ENCODE data around the gene NTNG1.

NTNG1 gene

DNA sequence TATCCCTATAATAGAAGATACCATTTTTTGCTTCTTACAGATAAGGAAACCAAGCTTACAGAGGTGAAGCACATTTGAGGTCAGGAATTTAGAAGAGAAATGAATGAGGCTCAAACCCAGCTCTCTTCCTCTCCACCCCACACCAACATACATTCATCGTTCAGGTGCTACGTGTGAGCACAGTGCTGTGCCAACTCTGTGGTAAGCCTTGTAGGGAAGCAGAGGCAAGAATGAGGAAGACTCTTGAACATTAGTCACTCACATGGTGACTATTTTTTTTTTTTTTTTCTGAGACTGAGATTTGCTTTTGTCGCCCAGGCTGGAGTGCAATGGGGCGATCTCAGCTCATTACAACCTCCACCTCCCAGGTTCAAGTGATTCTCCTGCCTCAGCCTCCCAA lies 314.0 kb downstream of the NTNG1 start:
- DNase-seq (ENCODE audit: low read depth in 2 of 2), result no peak

DNA sequence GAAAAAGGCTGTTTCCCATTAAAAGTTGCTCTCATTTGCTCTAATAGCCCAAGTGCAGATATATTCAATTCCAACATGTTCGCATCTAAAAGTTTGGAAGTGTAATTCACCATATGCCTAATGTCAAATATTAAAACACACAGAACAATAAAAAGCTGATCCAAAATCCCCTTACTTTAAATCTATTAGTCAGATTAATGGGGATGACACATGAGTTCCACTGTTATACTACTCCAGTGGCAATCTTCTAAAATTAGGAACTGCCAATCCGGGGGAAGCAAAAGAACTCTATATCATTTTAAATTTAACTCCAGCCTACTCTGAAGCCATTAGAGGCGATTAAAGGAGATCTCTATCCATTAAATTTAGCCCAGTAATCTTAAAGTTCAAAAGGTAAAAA lies 317.1 kb downstream of the NTNG1 start:
- DNase-seq (ENCODE audit: low read depth in 2 of 2), result no peak

DNA sequence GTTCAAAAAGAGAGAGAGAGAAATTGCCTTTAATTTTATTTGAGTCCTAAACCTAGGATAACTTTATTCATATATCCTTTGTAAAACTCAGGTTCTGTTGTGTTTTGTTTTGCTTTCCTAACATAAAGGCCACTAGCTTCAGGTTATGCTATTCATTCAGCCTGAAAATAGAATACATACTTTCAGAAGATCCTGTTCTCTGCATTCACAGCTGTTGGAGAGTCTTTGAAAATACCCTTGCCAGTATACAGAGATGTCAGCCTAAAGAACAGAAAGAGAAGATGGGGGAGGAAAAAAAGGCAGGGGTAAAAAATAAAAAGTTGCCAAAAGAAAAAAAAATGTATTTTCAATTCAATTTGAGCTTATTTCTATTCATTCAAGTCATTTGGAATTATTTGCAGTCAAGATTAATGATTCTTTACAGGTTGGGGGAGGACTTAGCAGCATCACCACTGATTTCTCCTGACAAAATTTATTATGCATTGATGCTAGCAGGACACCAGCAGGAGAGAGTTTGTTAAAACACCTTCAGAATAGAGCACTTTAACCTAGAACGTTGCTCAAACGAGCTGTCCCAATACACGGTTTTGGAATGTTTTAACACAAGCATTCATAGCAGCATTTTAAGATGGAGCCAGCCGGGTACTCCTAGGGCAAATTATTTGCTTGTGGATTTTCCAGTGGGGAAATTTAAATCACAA lies 318.5 kb downstream of the NTNG1 start:
- no peak for DNase-seq (ENCODE audit: low read depth in 2 of 2)

DNA sequence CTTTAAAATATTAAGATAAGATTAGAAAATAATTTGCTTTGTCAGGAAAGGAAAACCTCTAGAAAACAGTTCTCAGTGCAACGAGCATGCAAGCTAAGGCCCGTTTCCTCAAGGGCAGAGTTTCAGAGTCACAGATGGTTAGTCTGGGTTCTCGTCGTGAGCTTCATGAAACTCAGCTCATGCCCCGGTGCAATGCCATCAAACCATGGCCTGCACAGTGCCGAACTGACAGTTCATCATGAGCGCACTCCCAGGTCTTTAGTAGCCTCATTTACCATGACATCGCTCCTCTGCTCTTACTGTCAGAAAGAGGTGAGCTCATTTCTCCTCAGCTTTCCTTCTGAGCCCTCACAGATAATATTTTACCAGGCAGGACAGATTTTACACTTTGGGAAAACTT lies 319.2 kb downstream of the NTNG1 start:
- no peak for DNase-seq (ENCODE audit: low read depth in 2 of 2)

DNA sequence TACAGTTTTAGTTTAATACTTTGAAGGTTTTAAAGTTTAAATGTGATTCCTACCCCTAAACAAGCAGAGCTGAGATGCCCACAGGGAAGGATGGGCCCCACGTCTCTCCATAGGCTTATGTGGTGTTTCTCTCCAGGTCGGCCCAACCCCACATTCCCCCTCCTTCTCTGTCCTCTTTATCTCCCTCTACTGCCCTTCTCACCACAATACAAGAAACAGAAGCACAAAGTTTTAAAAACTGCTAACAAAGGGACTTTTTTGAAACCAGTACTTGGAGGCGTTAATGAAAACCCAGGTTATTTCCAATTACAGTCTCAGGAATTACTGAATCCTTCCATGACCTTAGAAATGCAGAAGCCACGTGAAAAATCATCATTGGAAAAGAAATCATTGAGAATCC lies 324.0 kb downstream of the NTNG1 start:
- no peak for DNase-seq (ENCODE audit: low read depth in 2 of 2)

DNA sequence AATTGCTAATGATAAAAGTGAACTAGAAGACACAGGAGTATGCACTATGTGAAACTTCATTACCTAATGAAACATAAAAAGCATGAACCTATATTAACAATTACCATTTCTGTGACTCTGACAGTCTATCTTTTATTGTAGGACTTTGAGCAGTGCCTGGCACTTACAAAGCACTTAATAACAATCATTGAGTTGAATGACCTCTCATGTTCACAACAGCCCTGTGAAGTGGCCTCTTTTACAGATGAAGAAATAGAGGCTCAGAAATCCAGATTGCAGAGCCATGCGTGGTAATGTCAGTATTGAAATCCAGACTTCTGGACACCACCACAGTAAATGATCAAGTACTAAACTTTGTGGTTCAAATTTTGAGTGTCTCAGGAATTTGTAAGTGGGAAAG lies 326.4 kb downstream of the NTNG1 start:
- DNase-seq (ENCODE audit: low read depth in 2 of 2), result no peak

DNA sequence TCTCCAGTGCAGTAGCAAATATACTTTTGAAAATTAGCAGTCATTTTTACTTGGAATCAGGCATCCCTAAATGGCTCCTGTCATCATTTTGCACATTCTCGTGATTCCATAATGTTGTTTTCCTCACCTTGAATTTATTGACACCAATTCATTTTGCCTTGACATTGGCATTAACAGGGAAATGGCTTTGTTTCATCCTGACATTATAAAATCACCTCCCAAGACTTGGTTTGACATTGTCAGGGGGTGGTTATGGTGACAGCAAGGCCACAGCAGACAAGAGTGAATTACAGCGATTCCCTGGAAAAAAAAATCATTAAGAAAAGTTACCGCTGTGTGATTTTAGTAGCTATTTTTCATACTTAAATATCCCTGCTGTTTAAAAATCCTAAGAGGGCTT lies 327.0 kb downstream of the NTNG1 start:
- DNase-seq (ENCODE audit: low read depth in 2 of 2), result no peak

DNA sequence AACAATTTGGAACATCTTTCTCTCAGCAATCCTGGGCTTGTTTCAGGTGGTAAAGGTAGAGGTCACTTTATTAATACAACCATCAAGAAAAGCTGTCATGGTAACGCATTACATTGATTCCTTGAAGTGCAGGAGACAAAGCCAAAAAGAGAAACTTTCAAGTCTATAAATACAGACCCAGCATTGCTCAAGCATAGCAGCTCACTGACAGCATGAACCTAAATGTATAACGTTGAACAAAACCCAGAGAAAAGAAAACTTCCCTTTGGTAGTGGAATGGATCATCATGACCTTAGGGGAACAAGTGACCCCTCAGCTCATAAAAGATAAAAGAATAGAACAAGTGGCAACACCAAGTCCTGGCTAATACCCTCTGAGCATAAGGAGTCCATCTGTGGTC lies 332.2 kb downstream of the NTNG1 start:
- no peak for DNase-seq (ENCODE audit: low read depth in 2 of 2)

DNA sequence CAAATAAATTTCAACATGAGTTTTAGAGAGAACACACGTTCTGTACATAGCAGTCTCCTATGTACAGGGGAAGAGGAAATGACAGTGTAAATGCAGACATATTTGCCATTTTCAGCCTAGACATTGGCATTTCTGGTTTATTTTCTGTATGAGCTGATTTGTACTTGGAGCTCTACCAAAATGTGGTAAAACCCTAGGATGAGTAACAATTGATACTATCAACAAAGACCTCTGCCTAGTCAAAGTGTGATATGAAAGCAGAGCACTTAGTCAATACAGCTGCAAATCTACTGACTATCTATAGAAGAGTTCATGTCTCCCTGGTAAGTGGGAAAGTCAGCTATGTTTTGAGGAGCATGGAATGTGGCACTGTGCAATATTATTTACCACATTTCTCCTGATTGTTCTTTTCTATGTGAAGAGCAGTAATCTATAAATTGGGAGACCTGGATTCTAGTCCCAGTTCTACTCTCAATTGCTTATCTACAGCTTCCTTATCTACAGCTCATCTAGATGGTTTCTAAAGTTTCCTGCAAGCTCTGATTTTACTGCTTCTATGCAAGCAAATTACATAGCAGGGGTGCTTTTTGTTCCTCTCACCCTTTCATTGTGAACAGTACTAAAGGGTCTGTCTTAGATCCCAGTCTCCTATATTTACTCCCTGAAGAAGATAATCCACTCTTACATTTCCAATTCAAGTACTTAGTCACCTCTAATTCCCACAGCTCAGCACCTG lies 334.2 kb downstream of the NTNG1 start:
- no peak for DNase-seq (ENCODE audit: low read depth in 2 of 2)

DNA sequence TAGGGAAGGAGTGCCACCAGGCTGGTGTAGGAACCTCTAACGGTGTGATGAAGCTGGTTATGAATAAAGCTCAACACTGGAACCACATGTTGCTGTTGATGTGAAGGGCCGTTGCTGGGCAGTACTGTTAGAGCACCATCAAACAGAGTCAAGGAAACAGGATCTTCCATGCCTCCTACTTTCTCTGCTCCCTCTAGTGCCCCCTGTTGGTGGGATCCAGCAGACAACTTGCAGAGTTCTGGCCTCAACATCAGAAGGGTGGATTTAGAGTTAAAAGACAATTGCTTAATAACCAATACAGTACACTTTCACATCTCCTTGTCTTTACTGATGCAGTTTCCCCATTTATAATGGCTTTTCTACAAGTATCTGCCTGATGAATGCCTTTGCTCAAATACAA lies 336.4 kb downstream of the NTNG1 start:
- no peak for DNase-seq (ENCODE audit: low read depth in 2 of 2)

DNA sequence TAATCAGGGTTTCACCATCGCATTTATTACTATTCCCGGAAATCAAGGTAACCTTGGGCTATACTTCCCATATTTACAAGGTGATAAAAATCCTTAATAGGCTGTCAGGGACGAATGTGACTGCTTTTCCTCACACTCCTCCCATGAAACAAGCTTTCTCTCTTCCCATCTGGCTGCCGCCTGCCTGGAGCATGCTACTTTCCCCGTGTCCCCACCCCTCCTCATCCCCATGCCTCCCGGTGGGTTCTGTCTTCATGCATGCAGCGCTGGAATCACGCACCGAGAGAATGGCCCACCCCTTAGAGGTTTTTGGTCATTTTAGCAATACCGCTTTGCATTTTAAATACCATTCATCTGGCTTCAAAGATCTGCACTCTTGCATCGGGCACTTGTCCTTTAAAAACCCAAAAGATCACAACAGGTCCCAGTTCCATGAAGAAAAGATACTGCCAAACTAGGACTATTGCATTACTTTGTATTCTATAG lies 339.1 kb downstream of the NTNG1 start:
- no peak for DNase-seq (ENCODE audit: low read depth in 2 of 2)

DNA sequence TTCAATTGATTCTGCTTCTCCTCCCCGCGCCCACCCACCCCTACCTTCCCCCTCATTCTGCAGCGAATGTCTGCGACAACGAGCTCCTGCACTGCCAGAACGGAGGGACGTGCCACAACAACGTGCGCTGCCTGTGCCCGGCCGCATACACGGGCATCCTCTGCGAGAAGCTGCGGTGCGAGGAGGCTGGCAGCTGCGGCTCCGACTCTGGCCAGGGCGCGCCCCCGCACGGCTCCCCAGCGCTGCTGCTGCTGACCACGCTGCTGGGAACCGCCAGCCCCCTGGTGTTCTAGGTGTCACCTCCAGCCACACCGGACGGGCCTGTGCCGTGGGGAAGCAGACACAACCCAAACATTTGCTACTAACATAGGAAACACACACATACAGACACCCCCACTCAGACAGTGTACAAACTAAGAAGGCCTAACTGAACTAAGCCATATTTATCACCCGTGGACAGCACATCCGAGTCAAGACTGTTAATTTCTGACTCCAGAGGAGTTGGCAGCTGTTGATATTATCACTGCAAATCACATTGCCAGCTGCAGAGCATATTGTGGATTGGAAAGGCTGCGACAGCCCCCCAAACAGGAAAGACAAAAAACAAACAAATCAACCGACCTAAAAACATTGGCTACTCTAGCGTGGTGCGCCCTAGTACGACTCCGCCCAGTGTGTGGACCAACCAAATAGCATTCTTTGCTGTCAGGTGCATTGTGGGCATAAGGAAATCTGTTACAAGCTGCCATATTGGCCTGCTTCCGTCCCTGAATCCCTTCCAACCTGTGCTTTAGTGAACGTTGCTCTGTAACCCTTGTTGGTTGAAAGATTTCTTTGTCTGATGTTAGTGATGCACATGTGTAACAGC lies 339.9 kb downstream of the NTNG1 start:
- DNase-seq (ENCODE audit: low read depth in 2 of 2), result no peak

DNA sequence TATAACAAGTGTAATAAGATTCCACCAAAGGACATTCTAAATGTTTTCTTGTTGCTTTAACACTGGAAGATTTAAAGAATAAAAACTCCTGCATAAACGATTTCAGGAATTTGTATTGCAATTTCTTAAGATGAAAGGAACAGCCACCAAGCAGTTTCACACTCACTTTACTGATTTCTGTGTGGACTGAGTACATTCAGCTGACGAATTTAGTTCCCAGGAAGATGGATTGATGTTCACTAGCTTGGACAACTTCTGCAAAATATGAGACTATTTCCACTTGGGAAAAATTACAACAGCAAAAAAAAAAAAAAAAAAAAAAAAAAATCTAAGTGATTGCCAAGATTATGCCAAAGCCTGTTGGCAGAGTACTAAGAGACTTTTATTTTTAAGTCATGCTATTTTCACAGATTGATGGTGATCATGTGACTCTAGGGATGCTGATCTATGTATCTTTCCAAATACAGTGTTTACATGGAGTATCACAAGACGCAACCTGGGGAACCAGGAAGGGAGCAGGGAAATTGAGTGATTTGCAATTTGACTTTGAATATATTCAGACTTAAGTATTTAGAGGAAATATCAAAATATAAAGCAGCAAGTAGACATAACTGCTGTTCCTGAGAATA lies 341.0 kb downstream of the NTNG1 start:
- no peak for DNase-seq (ENCODE audit: low read depth in 2 of 2)

DNA sequence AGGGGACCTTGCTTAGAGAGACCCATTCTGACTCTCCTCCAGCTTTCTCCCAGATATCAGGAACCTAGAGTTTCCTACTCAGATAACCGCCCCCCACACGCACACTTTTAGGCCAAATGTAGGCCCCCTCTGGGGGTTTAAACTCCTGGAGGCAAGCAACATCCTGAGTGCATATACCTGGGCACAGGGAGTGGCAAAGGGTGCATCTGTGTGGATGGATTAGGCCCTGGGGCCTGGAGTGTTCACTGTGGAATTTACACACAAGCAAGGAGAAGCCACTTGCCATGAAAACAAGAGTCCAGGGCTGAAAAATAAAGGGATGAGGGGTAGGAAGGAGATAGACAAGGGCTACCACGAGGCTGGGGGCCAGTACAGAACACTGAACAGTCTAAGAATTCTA lies 343.1 kb downstream of the NTNG1 start:
- no peak for DNase-seq (ENCODE audit: low read depth in 2 of 2)

DNA sequence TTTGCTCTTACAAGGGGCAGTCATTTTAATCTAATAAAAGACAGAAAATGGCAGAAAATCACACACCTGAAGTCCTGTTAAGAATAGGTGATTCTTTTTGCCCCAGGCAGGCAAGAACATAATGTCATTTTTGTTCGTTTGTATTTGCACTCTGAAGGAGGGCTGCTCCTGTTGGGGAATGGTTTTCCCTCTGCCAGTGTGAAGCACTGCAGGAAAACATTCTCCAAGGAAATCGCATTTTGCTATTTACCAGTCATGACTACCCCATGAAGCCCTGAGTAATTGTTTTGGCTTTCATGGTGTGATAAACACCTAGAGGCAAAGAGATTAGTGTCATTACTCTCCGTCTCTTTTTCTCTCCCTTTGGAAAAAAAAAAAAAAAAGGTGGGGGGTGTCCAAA lies 345.5 kb downstream of the NTNG1 start:
- no peak for DNase-seq (ENCODE audit: low read depth in 2 of 2)

DNA sequence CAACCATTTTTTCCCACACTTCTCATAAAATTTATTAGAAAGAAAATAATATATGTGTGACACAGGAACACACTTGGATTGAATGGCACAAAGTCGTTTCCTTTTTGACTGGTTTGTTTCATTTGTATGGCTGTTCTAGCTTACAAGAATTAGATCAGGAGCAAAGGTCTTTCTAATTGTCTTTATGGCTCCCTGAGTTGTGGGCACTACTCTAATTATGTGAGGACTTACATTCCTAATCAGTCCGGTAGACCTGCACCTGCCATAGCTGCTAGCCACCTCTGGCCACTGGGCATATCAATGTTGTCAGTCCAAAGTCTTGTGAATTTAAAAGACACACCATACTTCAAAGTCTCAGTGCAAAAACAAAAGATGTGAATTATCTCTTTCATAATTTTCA lies 346.7 kb downstream of the NTNG1 start:
- no peak for DNase-seq (ENCODE audit: low read depth in 2 of 2)

DNA sequence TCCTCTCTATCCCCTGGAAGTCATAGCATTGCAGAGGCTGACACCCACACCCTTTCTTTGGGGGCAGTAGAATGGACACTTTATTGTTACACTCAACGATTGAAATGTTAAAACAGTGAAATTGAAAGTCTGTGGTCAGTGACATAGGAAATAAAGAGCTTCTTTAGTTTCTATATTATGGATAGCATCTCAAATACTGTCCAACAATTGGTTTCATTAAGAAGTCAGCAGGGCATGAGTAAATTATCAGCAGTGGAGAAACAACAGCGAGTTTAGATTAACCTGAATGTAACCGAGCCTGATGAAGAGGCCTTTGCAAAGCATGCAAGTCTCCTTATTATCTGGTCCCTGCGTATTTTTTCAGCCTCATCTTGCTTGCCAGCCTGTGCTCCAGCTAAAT lies 350.7 kb downstream of the NTNG1 start:
- no peak for DNase-seq (ENCODE audit: low read depth in 2 of 2)

DNA sequence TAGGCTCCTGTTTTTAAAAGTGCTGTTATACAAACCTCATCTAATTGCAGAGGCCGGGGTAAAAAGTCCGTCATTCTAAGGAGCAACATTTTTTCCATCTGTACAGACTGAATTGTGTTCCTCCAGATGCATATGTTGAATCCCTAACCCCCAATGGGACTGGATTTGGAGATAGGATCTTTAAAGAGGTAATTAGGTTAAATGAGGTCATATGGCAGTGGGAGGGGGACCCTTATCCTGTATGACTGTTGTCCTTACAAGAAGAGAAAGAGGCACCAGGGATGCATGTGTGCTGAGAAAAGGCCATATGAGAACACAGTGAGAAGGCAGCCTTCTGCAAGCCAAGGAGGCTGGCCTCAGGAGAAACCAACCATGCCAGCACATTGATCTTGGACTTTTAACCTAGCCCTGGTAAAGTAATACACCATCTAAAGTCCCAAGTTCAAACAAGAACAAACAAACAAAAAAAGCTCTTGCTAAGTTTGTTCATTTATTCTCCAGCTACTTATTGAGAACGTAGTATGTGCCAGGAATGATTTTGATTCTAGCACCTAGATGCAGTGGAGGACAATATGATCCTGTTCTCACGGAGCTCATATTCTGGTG lies 352.4 kb downstream of the NTNG1 start:
- DNase-seq (ENCODE audit: low read depth in 2 of 2), result no peak

DNA sequence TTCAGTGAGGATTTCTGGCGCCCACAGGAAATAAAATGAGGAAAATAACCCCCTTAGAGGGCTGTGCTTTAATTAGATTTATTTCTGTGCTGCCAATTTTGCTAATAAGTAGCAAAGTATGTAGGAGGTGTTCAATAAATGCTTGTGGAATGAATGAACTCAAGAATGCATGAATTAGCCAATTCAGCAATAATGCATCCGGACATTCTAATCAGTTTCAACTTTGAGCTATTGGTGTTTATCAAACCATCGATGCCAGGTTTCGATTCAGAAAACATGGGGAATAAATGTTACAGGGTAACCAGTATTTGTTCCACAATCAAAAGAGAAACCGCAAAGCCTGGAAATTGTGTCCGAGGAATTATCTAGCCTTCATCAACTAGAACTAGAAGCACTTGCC lies 353.2 kb downstream of the NTNG1 start:
- DNase-seq (ENCODE audit: low read depth in 2 of 2), result no peak

DNA sequence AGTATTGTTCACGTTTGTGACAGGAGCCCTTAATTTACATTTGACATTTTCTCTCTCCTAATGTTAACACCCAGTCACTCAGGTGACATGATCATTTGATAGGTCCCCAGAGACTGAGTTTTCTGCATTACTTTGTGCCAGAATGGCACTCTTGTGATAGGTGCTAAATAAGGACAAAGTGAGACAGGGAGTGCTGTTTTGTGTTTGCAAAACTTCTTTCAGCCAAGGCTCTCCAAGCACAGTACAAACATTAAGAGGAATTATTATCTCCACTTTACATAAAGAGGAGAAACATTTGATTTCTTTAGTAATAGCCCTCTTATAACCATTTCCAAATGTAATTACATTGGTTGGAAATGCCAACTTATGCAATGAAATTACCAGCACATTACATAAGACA lies 355.2 kb downstream of the NTNG1 start:
- no peak for DNase-seq (ENCODE audit: low read depth in 2 of 2)

DNA sequence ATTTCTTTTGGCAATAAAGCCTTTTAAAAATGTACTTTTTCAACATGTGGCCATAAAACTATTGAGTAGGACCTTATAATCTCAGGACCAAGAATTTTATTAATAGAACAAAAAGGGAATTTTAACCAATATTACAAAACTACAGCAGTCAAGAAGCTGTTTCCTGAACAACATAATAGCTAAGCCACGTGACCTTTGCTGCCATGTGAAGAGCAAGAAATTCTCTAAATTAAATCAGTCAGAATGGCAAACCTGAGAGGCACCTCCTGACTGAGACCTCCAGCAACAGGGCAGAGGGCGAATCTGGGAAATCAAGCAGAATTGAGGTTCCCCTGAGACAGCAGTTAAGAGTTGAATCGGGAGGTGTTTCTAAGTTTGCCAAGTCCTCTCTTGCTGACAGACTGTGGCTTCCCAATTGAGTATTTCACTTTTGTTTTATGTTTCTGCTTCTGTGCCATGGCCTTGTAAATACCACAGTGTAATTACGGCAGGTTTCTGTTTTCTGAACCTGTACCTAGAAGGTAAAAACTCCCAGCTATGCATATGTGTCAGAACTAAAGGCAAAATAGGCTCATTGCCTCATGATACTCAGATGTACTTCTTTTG lies 358.4 kb downstream of the NTNG1 start:
- no peak for DNase-seq (ENCODE audit: low read depth in 2 of 2)

Measured in stimulated activated CD4-positive, alpha-beta T cell treated with anti-CD3 and anti-CD28 coated beads, Interleukin-12 subunit alpha, Interleukin-12 subunit beta, amount 100 ng/mL, for 24 hours (primary cell).